Stimulated activated CD4-positive, alpha-beta T cell treated with anti-CD3 and anti-CD28 coated beads, Interleukin-2, amount 100 ng/mL, for 48 hours (primary cell): ENCODE results near the gene SCAANT1.
A peak's percentile ranks its signal among the peaks of the same experiment; 100 is the strongest.

Source experiments
- DNase-seq, 2 donors: peaks; one replicate each; pipeline ENCODE4 v3.0.0-alpha.2; 2020

The SCAANT1 gene

DNA sequence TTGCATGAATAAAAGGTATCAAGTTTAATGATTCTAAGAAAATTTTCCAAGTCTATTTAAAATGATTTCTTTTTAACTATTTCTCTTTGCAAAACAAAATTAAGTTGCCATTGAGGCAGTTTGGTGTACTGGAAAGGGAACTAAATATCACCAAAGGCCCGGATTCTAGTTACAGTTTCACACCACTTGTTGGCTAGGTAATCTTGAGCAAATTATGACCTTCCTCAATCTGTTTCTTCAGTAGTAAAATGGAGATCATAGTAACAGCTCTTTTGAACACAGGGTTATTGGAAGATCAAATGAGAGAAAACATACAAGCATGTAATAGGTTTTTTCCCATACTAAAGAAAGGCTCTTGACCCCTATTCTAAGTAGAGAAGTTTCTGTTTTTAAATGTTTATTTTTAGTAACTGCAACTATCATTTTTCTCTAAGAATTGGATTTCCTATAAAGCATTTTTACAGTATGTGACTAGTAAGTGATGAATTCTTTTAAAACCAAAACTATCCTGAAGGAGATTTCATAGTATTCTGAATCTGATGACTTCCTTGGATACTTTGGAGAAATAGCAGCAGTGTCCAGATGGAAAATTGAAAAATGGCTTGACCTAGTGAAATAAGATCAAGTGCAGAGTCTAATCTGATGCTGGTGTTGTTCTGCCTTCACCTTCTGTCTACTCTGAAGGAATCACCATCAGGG is 15.7 kb downstream of the SCAANT1 start:
- no peak for DNase-seq

DNA sequence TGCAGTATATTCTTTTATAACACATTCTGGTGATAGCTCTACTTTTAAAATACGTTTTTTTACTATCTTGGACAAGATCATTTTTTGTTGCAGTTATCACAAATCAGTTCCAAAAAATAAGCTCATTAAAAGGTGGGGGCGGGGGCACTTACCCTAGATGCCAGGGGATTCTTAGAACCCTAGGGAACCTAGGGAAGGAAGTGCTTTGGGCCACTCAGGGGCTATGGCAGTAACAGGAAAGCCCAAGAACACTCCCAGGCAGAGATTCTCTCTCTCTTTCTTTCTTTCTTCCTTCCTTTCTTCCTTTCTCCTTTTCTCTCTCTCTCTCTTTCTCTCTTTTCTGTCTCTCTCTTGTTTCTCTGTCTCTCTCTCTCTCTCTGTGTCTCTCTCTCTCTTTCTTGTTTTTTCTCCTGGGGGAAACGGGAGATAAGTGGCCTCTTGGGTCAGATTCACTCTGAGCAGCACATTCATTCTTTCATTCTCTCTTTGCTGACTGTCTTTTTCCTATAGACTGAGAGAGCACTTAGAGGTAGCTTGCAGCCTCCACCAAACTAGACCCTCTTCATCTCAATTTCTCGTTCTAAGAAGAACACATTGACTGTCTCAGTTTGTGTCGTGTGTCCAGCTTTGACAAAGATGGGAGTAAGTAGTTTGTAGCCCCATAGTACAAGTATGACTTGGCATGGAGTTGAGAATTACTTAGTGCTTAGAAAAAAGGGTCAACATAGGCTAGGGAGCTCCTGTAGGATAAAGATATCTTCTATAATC is 16.6 kb downstream of the SCAANT1 start:
- no peak for DNase-seq

- no peak for DNase-seq
Observed at GRCh38 chr3:63892773-63893352, 19.3 kb downstream of the SCAANT1 start.

GRCh38 chr3:63891518-63891917 is 20.7 kb downstream of the SCAANT1 start:
- DNase-seq, result no peak

DNA sequence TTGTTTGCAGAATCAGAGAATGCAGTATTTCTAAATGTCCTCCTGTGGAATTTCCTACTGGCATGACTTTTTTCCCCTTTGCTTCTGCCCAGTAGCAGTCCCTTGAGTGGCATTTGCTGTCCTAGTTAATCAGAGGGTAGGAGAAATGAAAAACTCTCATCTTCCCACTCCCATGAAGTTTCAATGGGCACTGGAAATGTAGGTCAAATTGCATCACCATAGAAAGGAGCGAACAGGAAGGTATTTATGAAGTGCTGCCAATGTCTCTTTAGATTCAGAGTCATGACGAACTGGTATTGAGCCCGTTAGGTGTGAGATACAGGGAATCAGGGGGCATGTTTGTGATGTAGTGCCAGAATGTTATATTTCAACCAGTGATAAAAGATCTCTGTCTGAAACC is 25.3 kb downstream of the SCAANT1 start:
- no peak for DNase-seq

DNA sequence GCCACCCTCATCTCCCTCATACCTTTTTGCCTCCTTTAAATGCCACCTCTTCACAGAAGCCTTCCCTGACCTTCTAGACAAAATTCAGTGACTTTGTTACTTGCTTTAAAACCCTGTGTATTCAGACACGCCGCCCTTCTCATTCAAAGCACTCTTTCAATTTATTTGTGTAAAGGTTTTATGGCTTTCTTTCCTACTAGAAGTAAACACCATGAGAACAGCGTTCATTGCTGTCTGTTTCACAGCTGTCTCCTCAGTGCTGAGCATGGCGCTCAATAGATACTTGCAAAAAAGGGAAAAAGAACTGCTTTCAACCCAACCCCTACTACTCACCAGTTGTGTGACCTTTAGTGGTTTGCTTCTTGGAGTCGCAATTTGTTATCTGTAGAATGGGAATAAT is 31.5 kb downstream of the SCAANT1 start:
- no peak for DNase-seq

DNA sequence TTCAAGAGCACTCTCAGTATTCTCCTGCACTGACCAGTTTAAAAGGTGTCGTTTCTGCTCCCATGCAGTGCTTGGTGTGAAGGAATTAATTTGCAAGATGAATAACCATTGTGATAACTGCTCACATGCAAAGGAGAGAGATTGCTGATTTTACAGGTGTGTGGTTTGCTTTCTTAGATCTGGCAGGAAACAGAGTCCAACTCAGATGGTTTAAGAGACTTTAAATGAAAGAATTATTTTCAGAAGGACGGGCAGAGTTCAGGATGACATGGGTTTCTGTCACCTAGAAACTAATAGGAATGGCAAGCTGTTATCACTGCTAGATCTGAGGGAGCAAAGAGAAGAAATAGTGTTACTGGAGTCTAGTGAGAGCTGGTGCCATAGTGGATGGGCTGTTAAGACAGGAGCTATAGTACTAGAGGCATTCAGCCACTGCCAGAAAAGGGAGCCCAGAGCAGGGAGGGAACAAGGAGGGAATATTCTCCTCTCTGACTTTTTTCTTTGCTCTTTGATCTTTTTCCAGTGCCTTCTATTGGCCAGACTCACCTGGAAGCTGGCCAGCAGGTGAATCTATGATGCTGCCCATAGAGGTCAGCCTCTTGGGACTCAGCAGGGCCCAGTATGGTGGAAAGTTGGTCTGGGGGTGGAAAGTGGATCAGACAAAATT is 33.7 kb downstream of the SCAANT1 start:
- no peak for DNase-seq

GRCh38 chr3:63877737-63878393 is 34.3 kb downstream of the SCAANT1 start:
- DNase-seq, result no peak

GRCh38 chr3:63876260-63876659 is 35.9 kb downstream of the SCAANT1 start:
- DNase-seq, result no peak

- no peak for DNase-seq
Observed at GRCh38 chr3:63875510-63875909, 36.7 kb downstream of the SCAANT1 start.

GRCh38 chr3:63874769-63875168 is 37.4 kb downstream of the SCAANT1 start:
- DNase-seq, result no peak

DNA sequence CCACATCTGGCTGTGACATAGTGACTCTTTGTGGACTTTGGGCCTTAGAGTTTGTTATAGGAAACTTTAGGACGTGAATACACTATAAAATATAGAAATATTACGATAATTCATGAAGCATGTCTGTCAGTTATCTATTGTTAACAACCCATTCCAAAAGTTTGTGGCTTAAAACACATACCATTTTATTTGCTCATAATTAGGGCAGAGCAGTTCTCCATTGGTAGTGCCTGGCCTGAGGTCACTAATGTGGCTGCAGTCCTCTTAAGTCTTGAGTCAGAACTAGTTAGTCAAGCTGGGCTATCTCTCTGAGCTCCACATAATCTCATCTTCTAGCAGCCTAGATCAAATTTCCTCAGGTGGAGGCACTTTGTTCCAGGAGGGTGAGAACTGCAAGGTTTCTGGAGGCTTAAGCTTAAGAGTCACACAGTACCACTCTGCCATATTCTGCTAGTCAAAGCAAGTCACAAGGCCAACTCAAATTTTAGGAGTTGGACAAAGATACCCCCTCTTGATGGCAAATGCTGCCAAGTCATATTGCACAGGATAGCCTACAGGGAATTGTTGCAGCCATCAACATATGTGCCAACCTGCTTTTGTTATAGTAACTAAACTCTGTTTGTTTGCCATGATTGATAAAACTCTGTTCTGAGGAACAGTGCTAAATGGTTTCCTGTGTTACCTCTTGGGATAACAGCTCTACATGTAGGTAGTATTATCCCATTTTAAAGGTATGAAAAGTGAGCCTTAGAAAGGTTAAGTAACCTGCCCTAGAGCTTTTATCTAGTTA is 39.9 kb downstream of the SCAANT1 start:
- DNase-seq, result no peak

- DNase-seq, result no peak
Observed at GRCh38 chr3:63870615-63871005, 41.6 kb downstream of the SCAANT1 start.

DNA sequence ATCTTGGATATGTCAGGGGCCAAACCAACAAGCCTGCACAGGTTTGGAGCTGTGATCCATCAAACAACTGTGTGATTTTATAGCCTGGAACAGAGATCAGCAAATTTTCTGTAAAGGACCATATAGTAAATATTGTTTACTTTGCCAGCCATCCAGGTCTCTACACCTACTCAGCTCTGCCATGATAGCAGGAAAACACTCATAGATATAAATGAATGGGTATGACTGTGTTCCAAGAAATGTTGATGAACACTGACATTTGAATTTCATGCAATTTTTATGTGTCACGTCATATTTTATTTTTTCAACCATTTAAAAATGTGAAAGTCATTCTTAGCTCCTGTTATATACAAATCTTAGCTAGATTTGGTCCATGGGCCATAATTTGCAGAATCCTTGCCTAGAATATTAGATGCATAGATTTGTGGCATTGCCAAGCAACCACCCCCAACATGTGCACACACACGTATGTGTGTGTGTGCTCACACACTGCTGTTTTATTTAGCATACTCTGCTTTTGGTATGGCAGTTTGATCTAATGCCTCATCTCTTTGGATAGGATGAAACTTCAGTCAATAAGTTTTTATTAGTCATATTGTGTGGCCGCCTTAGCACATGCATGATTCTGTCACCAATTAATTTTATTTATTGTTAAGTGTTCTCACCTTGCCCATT is 42.1 kb downstream of the SCAANT1 start:
- no peak for DNase-seq

GRCh38 chr3:63867225-63867624 is 45.0 kb downstream of the SCAANT1 start:
- no peak for DNase-seq

DNA sequence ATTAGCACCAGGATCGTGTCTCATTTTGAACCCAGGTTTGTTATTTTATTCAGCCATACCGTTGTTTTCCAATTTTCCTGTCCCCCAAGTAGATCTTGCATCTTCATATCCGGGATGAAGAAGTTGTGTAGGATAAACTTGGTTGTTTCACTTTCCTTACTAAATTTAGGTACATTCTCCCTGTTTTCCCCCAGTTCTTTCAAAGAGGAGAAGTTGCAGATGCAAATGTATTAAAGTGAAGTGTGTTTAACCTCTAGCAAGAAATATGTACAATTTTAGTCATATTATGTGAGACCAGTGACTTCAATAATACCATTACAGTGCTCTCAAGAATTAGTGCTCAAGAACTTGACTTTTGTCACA is 47.2 kb downstream of the SCAANT1 start:
- DNase-seq, result no peak

GRCh38 chr3:63864008-63864964 is 47.9 kb downstream of the SCAANT1 start:
- peak; percentile 19 to 36 for DNase-seq

DNA sequence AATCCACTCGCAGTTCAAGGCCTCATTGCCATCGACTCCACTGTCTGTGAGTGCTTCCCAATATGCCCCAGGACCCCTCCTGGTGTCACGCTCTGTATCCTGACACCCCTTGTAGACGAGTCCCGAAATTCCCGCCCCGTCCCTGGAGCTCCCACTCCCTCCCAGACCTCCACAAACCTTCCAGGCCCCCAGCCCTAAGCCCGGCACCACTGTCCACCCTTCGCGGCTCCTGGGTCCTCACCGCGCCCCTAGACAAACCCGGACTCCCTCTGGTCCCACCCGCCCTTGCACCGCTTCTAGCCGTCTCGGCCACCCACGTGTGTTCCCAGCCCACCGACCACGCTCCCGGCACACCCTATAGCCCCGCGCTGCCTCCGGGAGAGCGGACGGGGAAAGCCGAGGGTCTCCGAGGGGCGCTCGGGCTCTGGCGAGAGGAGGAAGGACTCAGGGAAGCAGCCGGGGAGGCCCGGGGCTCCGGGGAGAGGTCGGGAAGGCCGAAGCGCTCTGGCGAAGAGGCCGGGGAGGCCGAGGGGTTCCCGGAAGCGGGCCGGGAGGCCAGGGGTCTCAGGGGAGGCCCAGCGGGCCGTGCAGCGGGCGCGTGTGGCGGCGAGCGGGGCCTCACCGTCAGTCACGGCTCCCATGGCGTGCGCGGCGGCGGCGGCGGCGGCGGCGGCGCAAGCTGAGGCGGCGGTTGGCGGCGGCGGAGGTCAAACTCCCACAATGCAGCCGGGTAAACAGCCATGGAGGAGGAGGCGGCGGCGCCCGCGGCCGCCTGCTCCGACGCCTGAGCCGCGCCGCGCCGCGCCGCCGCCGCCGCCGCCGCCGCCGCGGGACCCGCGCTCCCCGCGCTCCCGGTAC is 48.8 kb downstream of the SCAANT1 start, which contains the start of the genes ATXN7 and THOC7:
TSS of gene ATXN7 (plus strand) at position 718 of the 858 bp plus-strand sequence. CDS start 48,732 bp downstream, outside the sequence.
TSS of gene THOC7 (minus strand) at position 656 of the 858 bp plus-strand sequence. CDS start at position 641, 15 bp downstream.
- DNase-seq, result peak; percentile 44 to 58

DNA sequence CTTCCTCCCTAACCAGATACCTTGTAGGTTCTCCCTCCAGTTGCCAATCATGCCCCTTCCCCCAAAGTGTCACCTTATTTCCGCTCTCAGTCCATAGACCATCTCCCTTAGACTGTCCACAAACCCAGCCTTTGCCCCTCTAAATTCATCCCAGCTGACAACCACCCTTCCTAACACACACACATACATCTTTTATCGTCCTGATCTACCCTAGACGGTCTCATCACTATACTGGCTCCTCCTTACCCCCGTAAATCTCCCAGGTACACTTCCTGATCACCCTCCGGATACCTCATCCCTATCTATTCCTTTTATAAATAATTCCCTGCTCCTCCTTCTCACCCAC is 49.4 kb downstream of the SCAANT1 start:
- DNase-seq, result no peak
